HG02610 (cell line): Measurements from ENCODE around the gene PPP2R5C.
"Not testable (repeated sequence)": the region's sequence is repeated elsewhere in the genome, so short reads cannot be mapped to it uniquely, and the experiment has no call there.

Experiments used
- ATAC-seq: cut with Tn5 transposase; IDR thresholded peaks from one replicate; pipeline ENCODE4 v1.9.1; 2021; ENCODE audit warnings: mild to moderate bottlenecking, moderate library complexity; ENCODE audit not compliant: unreplicated experiment

The PPP2R5C gene

DNA sequence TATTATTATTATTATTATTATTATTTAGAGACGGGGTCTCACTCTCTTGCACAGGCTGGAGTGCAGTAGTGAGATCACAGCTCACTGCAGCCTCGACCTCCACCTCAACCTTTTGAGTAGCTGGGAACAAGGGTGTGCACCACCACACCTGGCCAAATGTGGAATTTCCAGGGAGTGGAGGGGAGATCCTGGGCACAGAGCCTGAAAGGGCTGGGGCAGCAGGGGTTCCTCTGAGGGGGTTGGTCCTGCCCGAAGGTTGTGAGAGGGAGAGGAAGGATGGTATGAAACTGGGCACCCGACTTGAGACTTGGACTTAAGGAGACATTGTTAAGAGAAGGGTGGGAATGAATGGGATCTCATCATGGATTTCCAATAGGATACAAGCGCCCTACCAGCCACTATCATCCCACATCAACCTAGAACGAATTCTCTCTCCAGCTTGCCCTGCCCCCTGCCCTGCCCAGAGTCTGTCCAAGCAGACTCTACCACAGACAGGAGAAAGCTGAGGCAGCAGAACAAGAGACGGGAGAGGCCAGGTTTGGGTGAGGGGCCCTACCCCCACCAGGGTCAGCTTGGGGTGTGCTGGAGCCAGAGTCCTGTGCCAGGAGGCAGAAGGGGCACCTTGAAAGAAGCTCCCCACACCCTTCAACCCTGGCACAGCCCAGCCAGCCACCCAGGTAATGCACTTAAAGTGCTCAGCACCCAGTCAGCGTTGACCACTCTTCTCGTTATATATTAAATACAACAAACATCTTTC is 200.4 kb downstream of the PPP2R5C start:
- ATAC-seq: no peak

GRCh38 chr14:101962503-101962874 is 201.0 kb downstream of the PPP2R5C start:
- no peak for ATAC-seq

- no peak for ATAC-seq
These were observed 201.5 kb downstream of the PPP2R5C start for GRCh38 chr14:101963052-101963451.

GRCh38 chr14:101963656-101964296 is 202.3 kb downstream of the PPP2R5C start:
- no peak for ATAC-seq

- ATAC-seq: peak; percentile 88
These were observed 203.0 kb downstream of the PPP2R5C start, which contains the start of gene DYNC1H1 for GRCh38 chr14:101964297-101965180. Gene DYNC1H1 (plus strand): TSS chr14:101964573. CDS start chr14:101964692, 119 bp downstream.

DNA sequence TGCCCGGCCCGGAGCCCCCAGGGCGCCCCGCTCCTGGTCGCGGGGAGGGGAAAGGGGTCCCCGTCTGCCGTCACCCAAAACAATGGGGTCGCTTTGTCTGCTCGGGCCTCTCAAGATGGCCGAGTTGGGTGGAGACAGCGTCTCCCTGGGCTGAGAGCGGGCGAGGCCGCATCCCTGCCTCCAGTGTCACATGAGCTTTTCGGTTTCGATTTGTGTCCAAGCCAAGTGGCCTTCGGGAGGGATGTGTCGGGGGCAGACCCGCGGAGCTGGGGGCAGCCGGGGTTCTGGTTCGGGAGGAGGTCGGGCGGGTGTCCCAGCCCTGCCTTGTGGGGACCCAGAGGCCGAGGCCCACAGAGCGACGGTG is 203.7 kb downstream of the PPP2R5C start:
- ATAC-seq: peak; percentile 42

DNA sequence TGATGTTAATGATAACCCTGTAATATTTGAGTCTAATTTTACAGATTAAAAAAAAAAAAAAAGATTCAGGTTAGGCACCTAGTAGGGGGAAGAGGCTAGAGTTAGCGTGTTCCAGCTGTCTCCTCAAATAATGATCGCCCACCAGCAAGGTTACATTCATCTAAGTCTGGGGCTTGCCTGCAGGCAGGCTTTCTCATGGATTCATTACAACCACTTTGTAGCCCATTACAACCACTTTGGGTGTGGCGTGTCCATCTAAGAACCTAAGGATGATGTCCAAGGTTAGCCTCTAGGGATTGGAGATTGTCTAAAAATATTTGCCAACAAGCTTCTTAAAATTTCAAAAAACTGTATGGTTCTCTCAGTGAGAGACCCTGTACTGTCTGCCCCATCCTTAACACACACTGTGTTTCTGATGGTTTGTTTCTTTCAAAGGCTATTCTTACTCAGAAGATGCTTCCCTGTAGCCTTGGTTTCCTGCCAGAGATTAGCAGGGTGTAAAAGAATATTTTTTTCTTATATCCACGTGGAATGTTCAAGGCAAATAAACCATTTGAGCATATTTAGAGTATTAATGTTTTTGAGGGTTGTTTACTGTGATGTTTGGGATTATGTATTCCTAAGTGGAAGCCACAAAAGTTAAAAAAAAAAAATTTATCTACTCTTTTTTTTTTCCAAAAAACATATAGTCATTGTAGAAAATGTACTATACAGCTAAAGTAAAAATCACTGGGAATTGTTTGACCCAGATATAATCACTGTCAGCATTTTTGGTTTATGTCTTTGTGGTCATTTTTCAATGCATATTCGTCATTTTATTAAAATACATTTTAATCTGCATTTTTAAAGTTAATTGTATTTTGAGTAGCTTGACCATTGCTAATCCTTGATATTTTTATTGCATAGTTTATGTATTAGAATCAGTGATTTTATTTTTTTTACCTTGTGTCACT is 204.5 kb downstream of the PPP2R5C start:
- ATAC-seq: no peak

DNA sequence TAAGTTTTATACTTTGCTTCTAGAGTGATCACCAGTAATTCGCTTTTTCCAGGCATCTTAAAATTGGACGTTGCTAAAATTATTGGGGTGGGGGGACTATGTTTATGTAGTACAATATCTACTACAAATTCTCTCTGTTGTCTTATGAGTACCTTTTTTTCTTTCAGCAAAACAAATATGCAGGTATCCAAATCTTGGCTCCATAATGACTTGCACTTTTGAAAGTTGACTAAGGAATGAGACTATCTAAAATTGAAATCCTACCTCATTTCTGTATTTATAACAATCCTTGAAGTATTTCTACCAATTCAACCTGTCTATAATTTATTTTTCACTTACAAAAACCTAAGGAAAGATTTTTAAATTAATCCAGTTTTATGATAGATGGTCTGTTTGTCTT is 205.2 kb downstream of the PPP2R5C start:
- no peak for ATAC-seq

DNA sequence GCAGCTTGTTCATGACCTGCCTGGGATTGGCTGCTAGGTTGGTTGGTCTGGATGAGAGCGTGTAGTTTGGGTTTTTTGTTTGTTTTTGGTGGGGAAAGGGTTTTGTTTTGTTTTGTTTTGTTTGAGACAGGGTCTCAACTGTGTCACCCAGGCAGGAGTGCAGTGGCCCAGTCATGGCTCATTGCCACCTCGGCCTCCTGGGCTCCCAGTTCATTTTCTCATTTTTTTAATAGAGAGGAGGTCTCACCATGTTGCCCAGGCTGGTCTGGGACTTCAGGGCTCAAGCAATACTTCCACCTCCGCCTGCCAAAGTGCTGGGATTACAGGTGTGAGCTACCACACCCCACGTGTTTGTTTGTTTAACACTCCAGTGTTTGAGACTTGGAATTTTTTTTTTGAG is 206.7 kb downstream of the PPP2R5C start:
- no peak for ATAC-seq

DNA sequence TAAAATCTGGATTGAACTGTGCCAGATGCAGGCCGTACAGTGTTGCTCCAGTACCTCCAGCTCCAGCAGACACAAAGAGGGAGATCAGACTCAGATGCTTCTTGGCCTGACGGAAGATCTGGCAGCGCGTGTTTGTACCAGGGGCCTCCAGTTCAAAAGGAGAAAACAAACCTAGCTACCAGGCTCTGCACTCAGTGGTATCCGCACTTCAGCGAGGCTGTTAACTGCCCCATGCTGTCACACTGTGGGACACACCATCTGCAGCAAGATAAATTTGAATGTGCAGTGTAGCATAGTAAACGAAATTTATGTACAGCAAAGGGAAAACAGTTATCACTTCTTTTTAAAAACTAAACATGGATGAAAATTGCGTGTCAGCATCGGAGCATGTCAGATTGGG is 208.0 kb downstream of the PPP2R5C start:
- ATAC-seq: no peak

GRCh38 chr14:101970830-101971400 is 209.4 kb downstream of the PPP2R5C start:
- ATAC-seq: no peak

GRCh38 chr14:101971458-101971857 is 209.9 kb downstream of the PPP2R5C start:
- not testable (repeated sequence) for ATAC-seq

DNA sequence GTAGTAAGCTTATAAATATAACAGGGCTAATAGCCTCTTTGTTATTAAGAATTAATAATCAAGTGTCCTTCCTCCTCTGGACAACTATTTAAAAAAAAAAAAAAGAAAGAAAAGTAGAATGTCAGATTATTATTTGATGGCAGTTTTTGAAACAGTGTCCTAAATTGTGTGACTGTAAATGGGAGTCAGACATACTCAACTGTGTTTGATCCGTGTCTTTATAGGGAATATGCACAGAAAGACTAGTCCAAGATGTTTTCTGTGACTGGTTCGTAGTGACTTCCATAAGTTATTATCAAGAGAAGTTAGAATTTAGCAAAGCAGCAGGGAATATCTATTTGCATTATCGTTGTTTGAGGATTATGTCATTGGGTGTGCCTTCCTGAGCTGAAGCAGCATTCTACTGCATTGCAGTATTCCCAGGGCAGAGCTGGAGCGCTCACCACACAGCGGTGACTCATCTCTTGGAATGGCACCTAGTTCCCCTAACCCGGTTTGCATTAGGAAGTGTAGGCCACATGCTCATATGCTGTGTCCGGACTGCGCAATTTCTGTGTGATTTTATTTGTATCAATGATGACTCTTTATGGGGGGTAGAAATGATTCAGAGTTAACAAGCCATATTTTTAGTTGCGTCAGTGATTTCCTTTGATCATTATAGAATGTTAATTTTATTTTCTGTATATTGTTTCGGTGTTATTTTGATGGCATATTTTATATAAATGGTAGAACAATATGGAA is 210.8 kb downstream of the PPP2R5C start:
- ATAC-seq: no peak

GRCh38 chr14:101973356-101973755 is 211.8 kb downstream of the PPP2R5C start:
- no peak for ATAC-seq

DNA sequence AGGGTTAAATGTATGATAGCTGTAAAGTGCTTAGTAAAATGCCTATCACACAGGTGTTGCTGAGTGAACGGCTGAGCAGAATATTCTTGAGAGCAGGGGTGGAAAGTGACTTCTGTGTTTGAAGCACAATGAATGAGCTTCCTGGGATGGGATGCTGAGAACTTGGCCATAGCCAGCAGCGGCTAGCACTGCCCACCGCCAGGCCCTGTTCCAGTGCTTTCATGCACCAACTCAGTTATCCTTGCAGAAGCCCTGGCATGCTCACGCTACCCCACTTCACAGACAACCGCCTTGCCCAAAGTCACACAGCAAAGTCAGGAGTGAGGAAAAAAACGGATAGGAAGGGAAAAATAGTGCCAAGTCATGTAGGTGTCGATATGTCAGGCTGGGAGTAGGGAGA is 213.7 kb downstream of the PPP2R5C start:
- ATAC-seq: no peak
